CD14-positive monocyte (primary cell): ENCODE data around the gene TIAM1. TPM values are rescaled to one million over a fixed set of nuclear protein-coding genes. Genes with fewer than 3 reads are reported as not detected.

ENCODE experiments used
- DNase-seq, 3 donors: peaks; one replicate each; pipeline ENCODE4 v3.0.0-alpha.2; 2011 to 2022
- H2AFZ ChIP-seq: 2 replicates; pipeline ENCODE4 v1.6.0; 2012; ENCODE audit warnings: mild to moderate bottlenecking, low read depth, low read length, inconsistent platforms; ENCODE audit not compliant: insufficient read depth, poor library complexity, severe bottlenecking
- H3K27ac ChIP-seq, 2 donors: 1 replicate in 1 of 2; 2 replicates in 1 of 2; pipeline ENCODE4 v1.5.1; 2012 to 2013; ENCODE audit warnings: low read length in 2 of 2, control low read depth in 1 of 2, inconsistent platforms in 1 of 2, low read depth in 1 of 2, mild to moderate bottlenecking in 1 of 2
- H3K27me3 ChIP-seq, 2 donors: one replicate each; pipeline versions ENCODE4 v1.6.0 to v1.6.1; 2011 to 2013; ENCODE audit warnings: low read length in 2 of 2; ENCODE audit not compliant: control insufficient read depth in 2 of 2, insufficient read depth in 2 of 2
- H3K36me3 ChIP-seq, 2 donors: replicated peaks in 1 of 2; 1 replicate in 1 of 2; 2 replicates in 1 of 2; pipeline versions ENCODE4 v1.5.1 to v1.6.1; 2012 to 2013; ENCODE audit warnings: low read length in 2 of 2, control low read depth in 1 of 2, inconsistent platforms in 1 of 2, mild to moderate bottlenecking in 1 of 2; ENCODE audit not compliant: insufficient read depth in 2 of 2, control insufficient read depth in 1 of 2
- H3K4me1 ChIP-seq, 2 donors: 1 replicate in 1 of 2; 2 replicates in 1 of 2; pipeline versions ENCODE4 v1.5.1 to v1.6.1; 2012 to 2013; ENCODE audit warnings: low read length in 2 of 2, control low read depth in 1 of 2, inconsistent platforms in 1 of 2, mild to moderate bottlenecking in 1 of 2, moderate library complexity in 1 of 2; ENCODE audit not compliant: insufficient read depth in 2 of 2, control insufficient read depth in 1 of 2
- H3K4me2 ChIP-seq: replicated peaks from 2 replicates; pipeline ENCODE3; 2012; ENCODE audit warnings: low read length, moderate library complexity, mild to moderate bottlenecking; ENCODE audit not compliant: poor library complexity, severe bottlenecking; ENCODE audit errors: extremely low read depth
- H3K4me3 ChIP-seq, 3 experiments: fragments of 200-600 bp in 1 of 3; sonication (generic) in 1 of 3; replicated peaks in 1 of 3; 1 replicate in 2 of 3; 2 replicates in 1 of 3; pipeline ENCODE4 v1.5.1; 2011 to 2013; ENCODE audit warnings: low read length in 3 of 3, mild to moderate bottlenecking in 3 of 3, control low read depth in 2 of 3, low read depth in 2 of 3, inconsistent platforms in 1 of 3, moderate library complexity in 1 of 3
- H3K79me2 ChIP-seq: 2 replicates; pipeline ENCODE4 v1.6.0; 2012; ENCODE audit warnings: mild to moderate bottlenecking, control low read depth, inconsistent platforms, low read length, moderate library complexity; ENCODE audit not compliant: insufficient read depth
- H3K9ac ChIP-seq: 2 replicates; pipeline ENCODE4 v1.6.0; 2017; ENCODE audit warnings: low read length, mild to moderate bottlenecking; ENCODE audit not compliant: insufficient read depth, poor library complexity, severe bottlenecking
- H3K9me3 ChIP-seq, 2 donors: replicated peaks in 1 of 2; 1 replicate in 1 of 2; 2 replicates in 1 of 2; pipeline versions ENCODE4 v1.5.1 to v1.6.1; 2012 to 2013; ENCODE audit warnings: low read length in 2 of 2, control low read depth in 1 of 2; ENCODE audit not compliant: control insufficient read depth in 1 of 2, insufficient read depth in 1 of 2
- H4K20me1 ChIP-seq: 2 replicates; pipeline ENCODE4 v1.6.0; 2012; ENCODE audit warnings: mild to moderate bottlenecking, low read length, control low read depth, moderate library complexity; ENCODE audit not compliant: insufficient read depth
- H3K27ac Mint-ChIP-seq, 7 donors: one replicate each; pipeline ENCODE4 v1.8.0; 2020; ENCODE audit warnings: mild to moderate bottlenecking in 7 of 7, mixed read lengths in 7 of 7, moderate library complexity in 6 of 7, inconsistent platforms in 2 of 7
- H3K27me3 Mint-ChIP-seq, 3 donors: one replicate each; pipeline ENCODE4 v1.8.0; 2021 to 2022; ENCODE audit warnings: low read depth in 3 of 3, mild to moderate bottlenecking in 3 of 3, mixed read lengths in 3 of 3, moderate library complexity in 3 of 3, inconsistent platforms in 1 of 3
- H3K36me3 Mint-ChIP-seq, 2 donors: one replicate each; pipeline ENCODE4 v1.8.0; 2020; ENCODE audit warnings: mixed read lengths in 2 of 2, inconsistent platforms in 1 of 2, mild to moderate bottlenecking in 1 of 2
- H3K4me1 Mint-ChIP-seq: one replicate; pipeline ENCODE4 v1.8.0; 2020; ENCODE audit warnings: mild to moderate bottlenecking, mixed read lengths
- H3K4me3 Mint-ChIP-seq, 2 donors: one replicate each; pipeline ENCODE4 v1.8.0; 2020; ENCODE audit warnings: mild to moderate bottlenecking in 2 of 2, mixed read lengths in 2 of 2, moderate library complexity in 1 of 2
- H3K9me3 Mint-ChIP-seq, 7 donors: one replicate each; pipeline ENCODE4 v1.8.0; 2020 to 2022; ENCODE audit warnings: mixed read lengths in 7 of 7, mild to moderate bottlenecking in 6 of 7, moderate library complexity in 6 of 7, inconsistent platforms in 2 of 7
- CTCF ChIP-seq: fragments of 200-600 bp; IDR thresholded peaks from one replicate; pipeline ENCODE4 v1.8.0; 2022; ENCODE audit warnings: antibody characterized with exemption, mild to moderate bottlenecking
- WGBS: methylation state at CpG from one replicate; pipeline ENCODE4 v1.1.5; 2013; ENCODE audit warnings: missing lambda C conversion rate; ENCODE audit not compliant: insufficient coverage; 5-methylcytosine and 5-hydroxymethylcytosine counted together
- intact Hi-C, 2 donors: fragments of 100-400 bp; cut with micrococcal nuclease; formaldehyde crosslinking; loops; one replicate each; pipeline versions ENCODE4 v1.15.0 to v1.15.1; 2023
- polyA plus RNA-seq, 3 donors: library from polyadenylated mRNA; depleted of rRNA in 1 of 3; unstranded in 2 of 3; stranded (reverse) in 1 of 3; fragments of 300-500 nt in 2 of 3; fragments of >200 nt in 1 of 3; fragmentation: Illumina TruSeq in 2 of 3; gene quantifications; 1 replicate in 2 of 3; 2 replicates in 1 of 3; pipeline ENCODE4 v1.2.3, GENCODE V29; 2012 to 2021

TIAM1 gene
- polyA plus RNA-seq, 3 donors, result 17.7 to 55.0 (median 45.3) TPM

GRCh38 chr21:31090376-31090775 lies 253.7 kb downstream of the TIAM1 start:
- Histone ChIP-seq H3K79me2 (no peaks in the 10 kb centered on the region), H2AFZ (no peak overlapping the region), H3K9me3 (peaks cover 0 to 3% of the 10 kb centered on the region in 2 donors), H3K9ac (no peak overlapping the region), H3K4me3 (no peak overlapping the region), H4K20me1 (no peaks in the 10 kb centered on the region), H3K27me3 (no peaks in the 10 kb centered on the region), H3K27ac (no peak overlapping the region), H3K36me3 (no peaks in the 10 kb centered on the region), H3K4me1 (peaks cover 0 to 2% of the 10 kb centered on the region in 2 donors), H3K4me2 (no peak overlapping the region)
- H3K36me3 Mint-ChIP-seq, result no peaks in the 10 kb centered on the region
- TF ChIP-seq CTCF, result no peak
- no peak for DNase-seq
- no peak overlapping the region for H3K27ac Mint-ChIP-seq
- H3K4me3 Mint-ChIP-seq, result no peak overlapping the region
- H3K27me3 Mint-ChIP-seq, result peaks cover 6 to 33% (median 10%) of the 10 kb centered on the region in 3 donors
- intact Hi-C loops, result loop anchor here (10.0 kb wide), 1 partner anchor 514 kb away; no protein-coding TSS in a partner anchor
- peaks cover 7% of the 10 kb centered on the region for H3K4me1 Mint-ChIP-seq
- peaks cover 2 to 12% (median 8%) of the 10 kb centered on the region in 7 donors for H3K9me3 Mint-ChIP-seq

GRCh38 chr21:31088474-31088751 lies 255.6 kb downstream of the TIAM1 start:
- no peaks in the 10 kb centered on the region for H4K20me1 ChIP-seq
- peaks cover 6 to 29% (median 13%) of the 10 kb centered on the region in 3 donors for H3K27me3 Mint-ChIP-seq
- intact Hi-C loops, result loop anchor here (5.0 to 10.0 kb wide), 4 partner anchors 256 to 1044 kb away; partner anchors contain the start of gene KRTAP23-1 (in 1 of the 2)
- no peaks in the 10 kb centered on the region for H3K79me2 ChIP-seq
- no peak overlapping the region for H3K27ac ChIP-seq
- no peak overlapping the region for H2AFZ ChIP-seq
- H3K9me3 ChIP-seq, result peaks cover 0 to 3% of the 10 kb centered on the region in 2 donors
- DNase-seq, result no peak
- no peak overlapping the region for H3K4me2 ChIP-seq
- H3K9ac ChIP-seq, result no peak overlapping the region
- WGBS, result 85% methylated on average over 27 of the region's 29 CpGs
- H3K9me3 Mint-ChIP-seq, result peaks cover 0 to 10% (median 6%) of the 10 kb centered on the region in 7 donors
- H3K4me3 ChIP-seq, result no peak overlapping the region
- H3K27me3 ChIP-seq, result no peaks in the 10 kb centered on the region
- peaks cover 7% of the 10 kb centered on the region for H3K4me1 Mint-ChIP-seq
- H3K36me3 Mint-ChIP-seq, result no peaks in the 10 kb centered on the region
- no peak overlapping the region for H3K4me3 Mint-ChIP-seq
- H3K27ac Mint-ChIP-seq, result no peak overlapping the region
- no peak for TF ChIP-seq CTCF
- peaks cover 0 to 2% of the 10 kb centered on the region in 2 donors for H3K4me1 ChIP-seq
- no peaks in the 10 kb centered on the region for H3K36me3 ChIP-seq
